IMR-90 (cell line): ENCODE results near the gene KIF16B. TPM values are rescaled to one million over a fixed set of nuclear protein-coding genes. Genes with fewer than 3 reads are reported as not detected.

Experiments used
- ATAC-seq: fragments of 200-7000 bp; cut with Tn5 transposase; 2 replicates; pipeline ENCODE4 v1.9.1; 2020; ENCODE audit warnings: low read depth, mild to moderate bottlenecking, moderate library complexity
- BruUV-seq: library from RNA; stranded (reverse); fragments of 400-500 nt; replicated peaks from 2 replicates; lab custom pipeline; 2021; lab: Mats Ljungman, UMichigan
- CTCF ChIA-PET: fragments of 300-600 bp; formaldehyde crosslinking; extraction: SDS; loops from one replicate; lab custom pipeline; 2021; ENCODE audit warnings: antibody characterized with exemption; lab: Yijun Ruan, JAX
- POLR2A ChIA-PET: fragments of 300-600 bp; sonication (Branson Sonifier 250); formaldehyde crosslinking; loops from one replicate; lab custom pipeline; 2022; ENCODE audit warnings: antibody characterized with exemption; ENCODE audit not compliant: unreplicated experiment; lab: Charles Lee
- DNase-seq: peaks from one replicate; pipeline ENCODE4 v3.0.0; 2013
- H2AFZ ChIP-seq: replicated peaks from 2 replicates; pipeline ENCODE3; 2013; ENCODE audit warnings: low read length, mild to moderate bottlenecking; ENCODE audit not compliant: poor library complexity
- H2AK5ac ChIP-seq: 2 replicates; pipeline ENCODE4 v1.6.1; 2013; ENCODE audit warnings: low read depth, low read length, inconsistent platforms
- H2AK9ac ChIP-seq: replicated peaks from 2 replicates; pipeline ENCODE3; 2013; ENCODE audit warnings: mild to moderate bottlenecking, low read depth, low read length, moderate library complexity; ENCODE audit not compliant: poor library complexity
- H2BK120ac ChIP-seq: 2 replicates; pipeline ENCODE4 v1.6.1; 2013; ENCODE audit warnings: low read depth, low read length, inconsistent platforms
- H2BK15ac ChIP-seq: 3 replicates; pipeline ENCODE4 v1.6.1; 2013; ENCODE audit warnings: low read depth, low read length, inconsistent platforms
- H2BK20ac ChIP-seq: 2 replicates; pipeline ENCODE4 v1.6.1; 2013; ENCODE audit warnings: low read depth, mild to moderate bottlenecking, inconsistent platforms, low read length, moderate library complexity
- H2BK5ac ChIP-seq: 2 replicates; pipeline ENCODE4 v1.6.1; 2013; ENCODE audit warnings: mild to moderate bottlenecking, low read depth, low read length, inconsistent platforms; ENCODE audit not compliant: poor library complexity, severe bottlenecking
- H3K14ac ChIP-seq: replicated peaks from 2 replicates; pipeline ENCODE4 v1.6.1; 2013; ENCODE audit warnings: low read depth, low read length, inconsistent platforms
- H3K18ac ChIP-seq: 2 replicates; pipeline ENCODE4 v1.6.1; 2013; ENCODE audit warnings: low read depth, low read length, control low read depth
- H3K23ac ChIP-seq: 2 replicates; pipeline ENCODE4 v1.6.1; 2013; ENCODE audit warnings: low read depth, low read length, inconsistent platforms
- H3K27ac ChIP-seq: 2 replicates; pipeline ENCODE4 v1.5.1; 2013; ENCODE audit warnings: mild to moderate bottlenecking, control low read depth, low read length; ENCODE audit not compliant: insufficient read depth
- H3K27me3 ChIP-seq: 2 replicates; pipeline ENCODE4 v1.6.1; 2013; ENCODE audit warnings: low read length; ENCODE audit not compliant: control insufficient read depth, insufficient read depth
- H3K36me3 ChIP-seq: 2 replicates; pipeline ENCODE4 v1.6.1; 2013; ENCODE audit warnings: low read length, mixed read lengths; ENCODE audit not compliant: control insufficient read depth, insufficient read depth
- H3K4ac ChIP-seq: 2 replicates; pipeline ENCODE4 v1.6.1; 2013; ENCODE audit warnings: low read depth, low read length, inconsistent platforms
- H3K4me1 ChIP-seq: 2 replicates; pipeline ENCODE4 v1.6.1; 2013; ENCODE audit warnings: low read length, mixed read lengths; ENCODE audit not compliant: control insufficient read depth, insufficient read depth
- H3K4me2 ChIP-seq: 2 replicates; pipeline ENCODE4 v1.6.1; 2013; ENCODE audit warnings: low read depth, mild to moderate bottlenecking, control low read depth, low read length, moderate library complexity
- H3K4me3 ChIP-seq: 2 replicates; pipeline ENCODE4 v1.5.1; 2013; ENCODE audit warnings: low read depth, mild to moderate bottlenecking, control low read depth, low read length, moderate library complexity; ENCODE audit not compliant: insufficient read depth
- H3K56ac ChIP-seq: 2 replicates; pipeline ENCODE4 v1.6.1; 2013; ENCODE audit warnings: low read length, inconsistent platforms; ENCODE audit not compliant: insufficient read depth; ENCODE audit errors: extremely low read depth
- H3K79me1 ChIP-seq, 2 experiments: 2 replicates each; pipeline ENCODE4 v1.6.1; 2013; ENCODE audit warnings: low read length in 2 of 2, inconsistent platforms in 1 of 2, low read depth in 1 of 2
- H3K9ac ChIP-seq: 2 replicates; pipeline ENCODE4 v1.6.1; 2013; ENCODE audit warnings: low read depth, low read length, control low read depth
- H3K9me1 ChIP-seq: 2 replicates; pipeline ENCODE4 v1.6.1; 2013; ENCODE audit warnings: low read length, inconsistent platforms; ENCODE audit not compliant: insufficient read depth
- H3K9me3 ChIP-seq: 2 replicates; pipeline ENCODE4 v1.6.1; 2013; ENCODE audit warnings: low read length; ENCODE audit not compliant: control insufficient read depth, insufficient read depth
- H4K20me1 ChIP-seq: 2 replicates; pipeline ENCODE4 v1.6.1; 2013; ENCODE audit warnings: low read length, inconsistent platforms; ENCODE audit not compliant: insufficient read depth
- H4K5ac ChIP-seq: 2 replicates; pipeline ENCODE4 v1.6.1; 2013; ENCODE audit warnings: mild to moderate bottlenecking, low read depth, low read length, control low read depth
- H4K8ac ChIP-seq, 2 experiments: 2 replicates each; pipeline ENCODE4 v1.6.1; 2013; ENCODE audit warnings: low read depth in 2 of 2, low read length in 2 of 2, control low read depth in 1 of 2, inconsistent platforms in 1 of 2
- H4K91ac ChIP-seq: 2 replicates; pipeline ENCODE4 v1.6.1; 2013; ENCODE audit warnings: low read depth, low read length, inconsistent platforms; ENCODE audit not compliant: insufficient read depth
- FOS ChIP-seq: fragments of 150-350 bp; IDR thresholded peaks from 2 replicates; pipeline ENCODE4 v1.6.1; 2016; ENCODE audit warnings: low read depth, low read length
- MAFK ChIP-seq: IDR thresholded peaks from 2 replicates; pipeline ENCODE4 v1.6.1; 2012; ENCODE audit warnings: low read depth, low read length, improper control_type of control experiment
- MAZ ChIP-seq: IDR thresholded peaks from 2 replicates; pipeline ENCODE4 v1.6.1; 2012; ENCODE audit warnings: low read depth, mild to moderate bottlenecking, low read length, improper control_type of control experiment, moderate library complexity, borderline replicate concordance
- MXI1 ChIP-seq: IDR thresholded peaks from 2 replicates; pipeline ENCODE4 v1.6.1; 2012; ENCODE audit warnings: low read depth, mild to moderate bottlenecking, low read length, moderate library complexity, borderline replicate concordance
- NFE2L2 ChIP-seq: fragments of 150-350 bp; IDR thresholded peaks from 2 replicates; pipeline ENCODE4 v1.6.1; 2016; ENCODE audit warnings: low read depth, mild to moderate bottlenecking, low read length
- POLR2A ChIP-seq: IDR thresholded peaks from 2 replicates; pipeline ENCODE4 v1.6.1; 2012; ENCODE audit warnings: mild to moderate bottlenecking, low read depth, low read length
- RAD21 ChIP-seq: IDR thresholded peaks from 2 replicates; pipeline ENCODE4 v1.6.1; 2012; ENCODE audit warnings: low read length, improper control_type of control experiment
- RCOR1 ChIP-seq: IDR thresholded peaks from 2 replicates; pipeline ENCODE4 v1.6.1; 2012; ENCODE audit warnings: mild to moderate bottlenecking, low read length, improper control_type of control experiment; ENCODE audit not compliant: insufficient replicate concordance
- RFX5 ChIP-seq: IDR thresholded peaks from 2 replicates; pipeline ENCODE4 v1.8.0; 2012; ENCODE audit warnings: low read depth, mild to moderate bottlenecking, low read length, moderate library complexity
- SMC3 ChIP-seq: fragments of 150-350 bp; IDR thresholded peaks from 2 replicates; pipeline ENCODE4 v1.6.1; 2016; ENCODE audit warnings: low read depth, mild to moderate bottlenecking, antibody characterized with exemption, low read length, moderate library complexity
- WGBS, 2 experiments: methylation state at CpG; one replicate each; pipeline versions ENCODE4 v1.1.5 to v1.1.7; 2013; ENCODE audit warnings: missing lambda C conversion rate in 2 of 2; ENCODE audit not compliant: insufficient read length in 1 of 2; ENCODE audit errors: extremely low coverage in 2 of 2; 5-methylcytosine and 5-hydroxymethylcytosine counted together
- dilution Hi-C: fragments of 300-500 bp; cut with HindIII; formaldehyde crosslinking; loops from one replicate; pipeline ENCODE4 v1.14.3; 2018; ENCODE audit warnings: low sequenced_read_pairs; ENCODE audit not compliant: unreplicated experiment
- in situ Hi-C: fragments of 300-500 bp; cut with MboI; formaldehyde crosslinking; loops from 3 replicates; pipeline ENCODE4 v1.14.3; 2019; ENCODE audit warnings: low sequenced_read_pairs, inconsistent platforms, mixed read lengths
- intact Hi-C: fragments of 100-400 bp; cut with micrococcal nuclease; formaldehyde crosslinking; loops from 2 replicates; pipeline ENCODE4 v1.10.0; 2022
- polyA plus RNA-seq, 3 experiments: library from polyadenylated mRNA; depleted of rRNA; stranded (reverse); fragments of >200 nt; gene quantifications; 2 replicates each; pipeline ENCODE4 v1.2.3, GENCODE V29; 2012; ENCODE audit warnings: low replicate concordance in 1 of 3
- total RNA-seq: library from RNA; depleted of rRNA; stranded (reverse); fragments of >200 nt; gene quantifications from 2 replicates; pipeline ENCODE4 v1.2.3, GENCODE V29; 2012
- TF ChIP-seq, protein P1 (sequence below): fragments of 150-350 bp; IDR thresholded peaks from 2 replicates; pipeline ENCODE4 v1.6.1; 2016; ENCODE audit warnings: low read depth, mild to moderate bottlenecking, low read length, moderate library complexity, borderline replicate concordance
- TF ChIP-seq, protein P2 (sequence below): fragments of 150-350 bp; IDR thresholded peaks from 2 replicates; pipeline ENCODE4 v1.6.1; 2017; ENCODE audit warnings: mild to moderate bottlenecking, antibody characterized with exemption, low read length, low read depth

KIF16B gene
- total and polyA plus RNA-seq, 2 of the 4 experiments (the other 2 are of a cell fraction), result 4.7 to 10.0 TPM

DNA sequence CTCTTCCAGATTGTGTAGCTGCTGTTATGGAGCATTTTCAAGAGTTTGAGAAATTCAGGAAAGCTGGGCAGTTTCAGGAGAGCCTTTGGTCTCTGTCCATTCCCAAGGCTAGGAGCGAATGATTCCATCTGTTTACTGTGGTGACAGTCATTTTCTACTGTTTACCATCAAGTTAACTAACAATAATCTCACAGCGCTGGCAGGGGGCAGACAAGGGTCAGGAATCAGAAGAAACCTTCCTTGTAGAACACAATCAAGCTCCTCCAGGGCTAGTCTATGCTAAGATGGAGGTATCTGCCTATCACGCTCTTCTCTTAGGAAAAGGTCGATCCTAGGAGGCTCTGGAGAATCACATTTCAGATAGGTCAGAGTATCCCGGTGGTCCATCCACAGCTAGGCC, 293.9 kb downstream of the KIF16B start:
- H3K14ac ChIP-seq, result no peak overlapping the region
- WGBS, 2 experiments, result no CpG with 5 or more reads among the region's 5 CpGs
- H2BK15ac ChIP-seq, result no peak overlapping the region
- TF ChIP-seq, protein P1, sequence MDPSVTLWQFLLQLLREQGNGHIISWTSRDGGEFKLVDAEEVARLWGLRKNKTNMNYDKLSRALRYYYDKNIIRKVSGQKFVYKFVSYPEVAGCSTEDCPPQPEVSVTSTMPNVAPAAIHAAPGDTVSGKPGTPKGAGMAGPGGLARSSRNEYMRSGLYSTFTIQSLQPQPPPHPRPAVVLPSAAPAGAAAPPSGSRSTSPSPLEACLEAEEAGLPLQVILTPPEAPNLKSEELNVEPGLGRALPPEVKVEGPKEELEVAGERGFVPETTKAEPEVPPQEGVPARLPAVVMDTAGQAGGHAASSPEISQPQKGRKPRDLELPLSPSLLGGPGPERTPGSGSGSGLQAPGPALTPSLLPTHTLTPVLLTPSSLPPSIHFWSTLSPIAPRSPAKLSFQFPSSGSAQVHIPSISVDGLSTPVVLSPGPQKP, result no peak
- no peak for TF ChIP-seq POLR2A
- TF ChIP-seq MAZ, result no peak
- TF ChIP-seq RCOR1, result no peak
- TF ChIP-seq MXI1, result no peak
- TF ChIP-seq SMC3, result no peak
- TF ChIP-seq, protein P2, sequence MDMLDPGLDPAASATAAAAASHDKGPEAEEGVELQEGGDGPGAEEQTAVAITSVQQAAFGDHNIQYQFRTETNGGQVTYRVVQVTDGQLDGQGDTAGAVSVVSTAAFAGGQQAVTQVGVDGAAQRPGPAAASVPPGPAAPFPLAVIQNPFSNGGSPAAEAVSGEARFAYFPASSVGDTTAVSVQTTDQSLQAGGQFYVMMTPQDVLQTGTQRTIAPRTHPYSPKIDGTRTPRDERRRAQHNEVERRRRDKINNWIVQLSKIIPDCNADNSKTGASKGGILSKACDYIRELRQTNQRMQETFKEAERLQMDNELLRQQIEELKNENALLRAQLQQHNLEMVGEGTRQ, result no peak
- TF ChIP-seq RAD21, result no peak
- TF ChIP-seq RFX5, result no peak
- no peak for TF ChIP-seq NFE2L2
- TF ChIP-seq MAFK, result no peak
- no peak for TF ChIP-seq FOS
- no peak overlapping the region for H3K9ac ChIP-seq
- no peak overlapping the region for H3K4me3 ChIP-seq
- H2BK120ac ChIP-seq, result no peak overlapping the region
- no peak for DNase-seq
- H3K9me1 ChIP-seq, result no peaks in the 10 kb centered on the region
- H3K36me3 ChIP-seq, result no peaks in the 10 kb centered on the region
- H3K4me2 ChIP-seq, result no peak overlapping the region
- ChIA-PET CTCF (interaction anchor here (1.1 kb wide), 1 partner anchor 113 kb away, joined by 3 read pairs; no protein-coding TSS in a partner anchor), POLR2A (no interaction called here)
- in situ Hi-C loops, result no loop called here
- no peaks in the 10 kb centered on the region for H3K79me1 ChIP-seq
- no peak overlapping the region for H2BK20ac ChIP-seq
- no peak overlapping the region for H3K23ac ChIP-seq
- no peak overlapping the region for H4K91ac ChIP-seq
- intact Hi-C loops, result no loop called here
- no peak overlapping the region for H4K5ac ChIP-seq
- dilution Hi-C loops, result no loop called here
- no peak overlapping the region for H3K56ac ChIP-seq
- no peak overlapping the region for H3K4ac ChIP-seq
- no TSS peak for BruUV-seq
- H2AFZ ChIP-seq, result no peak overlapping the region
- H3K18ac ChIP-seq, result no peak overlapping the region
- no peaks in the 10 kb centered on the region for H3K27me3 ChIP-seq
- no peaks in the 10 kb centered on the region for H3K4me1 ChIP-seq
- H2BK5ac ChIP-seq, result no peak overlapping the region
- ATAC-seq, result no peak
- H3K27ac ChIP-seq, result no peak overlapping the region
- H2AK9ac ChIP-seq, result no peak overlapping the region
- H3K9me3 ChIP-seq, result no peaks in the 10 kb centered on the region
- H4K8ac ChIP-seq, result no peak overlapping the region
- H4K20me1 ChIP-seq, result no peaks in the 10 kb centered on the region
- no peak overlapping the region for H2AK5ac ChIP-seq
